ENCODE results near the gene ADAMTSL3.

The ADAMTSL3 gene

GRCh38 chr15:83694015-83694414, 40.1 kb downstream of the ADAMTSL3 start:
- H3K4me1 ChIP-seq (ENCODE audit: control insufficient read depth, low read length) = no peaks in the 10 kb centered on the region
- H3K4me2 ChIP-seq (ENCODE audit: low read length) = no peak overlapping the region
- no peaks in the 10 kb centered on the region for H3K9me2 ChIP-seq (replicated peaks; ENCODE audit: control insufficient read depth, low read length)
- no peak overlapping the region for H3K27ac ChIP-seq (ENCODE audit: low read depth, low read length)
- no peaks in the 10 kb centered on the region; the same call in 1 of the 2 replicates for H3K9me3 ChIP-seq (ENCODE audit: control insufficient read depth, insufficient read depth, low read length)
- no peaks in the 10 kb centered on the region for H3K79me2 ChIP-seq (ENCODE audit: control insufficient read depth, low read length)
- H3K4me3 ChIP-seq (ENCODE audit: low read length) = no peak overlapping the region
- TF ChIP-seq EZH2phosphoT487 (IDR thresholded peaks at IDR 0.05; ENCODE audit: borderline replicate concordance, low read length) (no peak), CTCF (IDR thresholded peaks at IDR 0.05; ENCODE audit: low read depth, low read length, poor library complexity, severe bottlenecking) (no peak)
- H3F3A ChIP-seq (ENCODE audit: control insufficient read depth, insufficient read depth) = no peaks in the 10 kb centered on the region
- no peaks in the 10 kb centered on the region for H3K36me3 ChIP-seq (ENCODE audit: control insufficient read depth, low read length)
- no peaks in the 10 kb centered on the region for H3K27me3 ChIP-seq (ENCODE audit: control insufficient read depth, low read length)
- H4K20me1 ChIP-seq (ENCODE audit: control insufficient read depth, insufficient read depth, low read depth, low read length) = no peaks in the 10 kb centered on the region

GRCh38 chr15:83694536-83694935, 40.6 kb downstream of the ADAMTSL3 start:
- Histone ChIP-seq H3F3A (ENCODE audit: control insufficient read depth, insufficient read depth) (no peaks in the 10 kb centered on the region), H3K27ac (ENCODE audit: low read depth, low read length) (no peak overlapping the region), H3K4me1 (ENCODE audit: control insufficient read depth, low read length) (no peaks in the 10 kb centered on the region), H3K9me3 (ENCODE audit: control insufficient read depth, insufficient read depth, low read length) (no peaks in the 10 kb centered on the region; the same call in 1 of the 2 replicates), H3K9me2 (replicated peaks; ENCODE audit: control insufficient read depth, low read length) (no peaks in the 10 kb centered on the region), H3K36me3 (ENCODE audit: control insufficient read depth, low read length) (no peaks in the 10 kb centered on the region), H3K79me2 (ENCODE audit: control insufficient read depth, low read length) (no peaks in the 10 kb centered on the region), H3K4me3 (ENCODE audit: low read length) (no peak overlapping the region), H3K4me2 (ENCODE audit: low read length) (no peak overlapping the region), H3K27me3 (ENCODE audit: control insufficient read depth, low read length) (no peaks in the 10 kb centered on the region), H4K20me1 (ENCODE audit: control insufficient read depth, insufficient read depth, low read depth, low read length) (no peaks in the 10 kb centered on the region)
- TF ChIP-seq CTCF (IDR thresholded peaks at IDR 0.05; ENCODE audit: low read depth, low read length, poor library complexity, severe bottlenecking) = no peak
- no peak for TF ChIP-seq EZH2phosphoT487 (IDR thresholded peaks at IDR 0.05; ENCODE audit: borderline replicate concordance, low read length)

- Histone ChIP-seq H3K9me3 (ENCODE audit: control insufficient read depth, insufficient read depth, low read length) (no peaks in the 10 kb centered on the region; the same call in 1 of the 2 replicates), H3K4me2 (ENCODE audit: low read length) (no peak overlapping the region), H3K27ac (ENCODE audit: low read depth, low read length) (no peak overlapping the region), H3K27me3 (ENCODE audit: control insufficient read depth, low read length) (no peaks in the 10 kb centered on the region), H3K36me3 (ENCODE audit: control insufficient read depth, low read length) (no peaks in the 10 kb centered on the region), H3K4me1 (ENCODE audit: control insufficient read depth, low read length) (no peaks in the 10 kb centered on the region), H3F3A (ENCODE audit: control insufficient read depth, insufficient read depth) (no peaks in the 10 kb centered on the region), H3K4me3 (ENCODE audit: low read length) (no peak overlapping the region), H3K9me2 (replicated peaks; ENCODE audit: control insufficient read depth, low read length) (no peaks in the 10 kb centered on the region), H4K20me1 (ENCODE audit: control insufficient read depth, insufficient read depth, low read depth, low read length) (no peaks in the 10 kb centered on the region), H3K79me2 (ENCODE audit: control insufficient read depth, low read length) (no peaks in the 10 kb centered on the region)
- no peak for TF ChIP-seq CTCF (IDR thresholded peaks at IDR 0.05; ENCODE audit: low read depth, low read length, poor library complexity, severe bottlenecking)
- no peak for TF ChIP-seq EZH2phosphoT487 (IDR thresholded peaks at IDR 0.05; ENCODE audit: borderline replicate concordance, low read length)
These were observed 41.3 kb downstream of the ADAMTSL3 start for GRCh38 chr15:83695246-83695645.
